ENCODE measurements around the gene SLC7A9. TPM values are rescaled to one million over a fixed set of nuclear protein-coding genes. Genes with fewer than 3 reads are reported as not detected.
A peak's percentile ranks its signal among the peaks of the same experiment; 100 is the strongest.
"Not testable (repeated sequence)": the region's sequence is repeated elsewhere in the genome, so short reads cannot be mapped to it uniquely, and the experiment has no call there.

The SLC7A9 gene
- total RNA-seq, 1 experiment from 2014 or later, result 0.11 TPM

- DNase-seq (ENCODE audit: low spot score) (no peak), ATAC-seq (no peak)
- CTCF ChIA-PET, result interaction anchor here (1.0 kb wide), 1 partner anchor 100 kb away, joined by 3 read pairs; no protein-coding TSS in a partner anchor
- TF ChIP-seq FOXJ3 (CRISPR knock-in tag; IDR thresholded peaks at IDR 0.05; ENCODE audit: borderline replicate concordance), result no peak
- TF ChIP-seq ATF6 (CRISPR knock-in tag; IDR thresholded peaks at IDR 0.05), result no peak
- Mint-ChIP-seq H3K4me3 (no peak overlapping the region), H3K4me1 (0 out of 2 replicates have a peak, but pooled peaks cover 3% of the 10 kb centered on the region), H3K36me3 (peaks cover 11% of the 10 kb centered on the region), H3K9me3 (peaks cover 9% of the 10 kb centered on the region), H3K27ac (no peak overlapping the region), H3K27me3 (ENCODE audit: low read depth) (no peaks in the 10 kb centered on the region)
- POLR2A ChIA-PET, result no interaction called here
These were observed 18.1 kb upstream of the SLC7A9 start for GRCh38 chr19:32887572-32888215.

GRCh38 chr19:32886241-32886640, 16.7 kb upstream of the SLC7A9 start:
- H3K27ac Mint-ChIP-seq, result peak overlapping the region; percentile 44; the same call in 1 of the 2 replicates
- no peak for TF ChIP-seq ZNF121 (CRISPR knock-in tag; IDR thresholded peaks at IDR 0.05)
- no peak for TF ChIP-seq ZNF396 (CRISPR knock-in tag; IDR thresholded peaks at IDR 0.05; ENCODE audit: borderline replicate concordance)
- TF ChIP-seq, protein P1, sequence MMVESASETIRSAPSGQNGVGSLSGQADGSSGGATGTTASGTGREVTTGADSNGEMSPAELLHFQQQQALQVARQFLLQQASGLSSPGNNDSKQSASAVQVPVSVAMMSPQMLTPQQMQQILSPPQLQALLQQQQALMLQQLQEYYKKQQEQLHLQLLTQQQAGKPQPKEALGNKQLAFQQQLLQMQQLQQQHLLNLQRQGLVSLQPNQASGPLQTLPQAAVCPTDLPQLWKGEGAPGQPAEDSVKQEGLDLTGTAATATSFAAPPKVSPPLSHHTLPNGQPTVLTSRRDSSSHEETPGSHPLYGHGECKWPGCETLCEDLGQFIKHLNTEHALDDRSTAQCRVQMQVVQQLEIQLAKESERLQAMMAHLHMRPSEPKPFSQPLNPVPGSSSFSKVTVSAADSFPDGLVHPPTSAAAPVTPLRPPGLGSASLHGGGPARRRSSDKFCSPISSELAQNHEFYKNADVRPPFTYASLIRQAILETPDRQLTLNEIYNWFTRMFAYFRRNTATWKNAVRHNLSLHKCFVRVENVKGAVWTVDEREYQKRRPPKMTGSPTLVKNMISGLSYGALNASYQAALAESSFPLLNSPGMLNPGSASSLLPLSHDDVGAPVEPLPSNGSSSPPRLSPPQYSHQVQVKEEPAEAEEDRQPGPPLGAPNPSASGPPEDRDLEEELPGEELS (CRISPR knock-in tag; IDR thresholded peaks at IDR 0.05), result no peak
- 0 out of 2 replicates have a peak, but pooled peaks cover 2% of the 10 kb centered on the region for H3K4me1 Mint-ChIP-seq
- H3K27me3 Mint-ChIP-seq (ENCODE audit: low read depth), result no peaks in the 10 kb centered on the region
- no peak overlapping the region for H3K4me3 Mint-ChIP-seq
- ATAC-seq, result no peak
- CTCF ChIA-PET, result no interaction called here
- peaks cover 2% of the 10 kb centered on the region for H3K36me3 Mint-ChIP-seq
- no peak for DNase-seq (ENCODE audit: low spot score)
- POLR2A ChIA-PET, result no interaction called here
- H3K9me3 Mint-ChIP-seq, result peaks cover under 1% of the 10 kb centered on the region; the same call in 1 of the 2 replicates

- ATAC-seq; H3K27ac Mint-ChIP-seq; H3K27me3 Mint-ChIP-seq (ENCODE audit: low read depth); DNase-seq (ENCODE audit: low spot score); H3K9me3 Mint-ChIP-seq; H3K4me3 Mint-ChIP-seq; H3K36me3 Mint-ChIP-seq; H3K4me1 Mint-ChIP-seq; POLR2A ChIA-PET: not testable (repeated sequence)
- CTCF ChIA-PET, result interaction anchor here (0.8 kb wide), 1 partner anchor 9 kb away, joined by 3 read pairs; no protein-coding TSS in a partner anchor
- peak; percentile 67; the same call in 1 of the 2 replicates for TF ChIP-seq ZNF121 (CRISPR knock-in tag; IDR thresholded peaks at IDR 0.05)
These were observed 15.7 kb upstream of the SLC7A9 start for GRCh38 chr19:32885255-32885654.

DNA sequence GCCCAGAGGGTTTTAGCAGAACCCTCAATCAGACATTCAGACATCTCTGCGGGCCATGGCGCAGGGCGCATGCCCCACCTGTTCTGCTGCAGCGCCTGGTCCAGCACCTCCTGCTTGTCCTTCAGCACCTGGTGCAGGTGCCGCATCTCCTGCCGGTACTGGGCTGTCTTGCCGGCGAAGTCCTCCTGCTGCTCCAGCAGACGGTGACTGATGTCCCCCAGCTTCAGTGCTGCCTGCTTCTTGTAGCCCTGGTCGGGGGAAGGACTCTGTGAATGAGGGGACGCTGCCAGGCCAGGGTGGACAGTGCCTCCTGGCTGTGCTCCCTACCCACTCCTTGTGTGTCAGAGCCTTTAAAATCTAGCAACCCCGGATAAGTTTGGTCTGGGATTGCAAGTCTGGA, 12.2 kb upstream of the SLC7A9 start:
- Mint-ChIP-seq H3K9me3 (no peaks in the 10 kb centered on the region), H3K27ac (no peak overlapping the region), H3K27me3 (ENCODE audit: low read depth) (no peaks in the 10 kb centered on the region), H3K4me3 (no peak overlapping the region), H3K36me3 (no peaks in the 10 kb centered on the region), H3K4me1 (no peaks in the 10 kb centered on the region)
- CTCF ChIA-PET, result no interaction called here
- DNase-seq (ENCODE audit: low spot score) (no peak), ATAC-seq (no peak)
- POLR2A ChIA-PET, result interaction anchor here (0.6 kb wide), 1 partner anchor 66 kb away, joined by 3 read pairs; no protein-coding TSS in a partner anchor
- TF ChIP-seq ETV6 (CRISPR knock-in tag; IDR thresholded peaks at IDR 0.05) (no peak), ZNF425 (CRISPR knock-in tag; conservative IDR thresholded peaks at IDR 0.05) (no peak), TP53 (CRISPR knock-in tag; IDR thresholded peaks at IDR 0.05) (no peak), FOXJ3 (CRISPR knock-in tag; IDR thresholded peaks at IDR 0.05; ENCODE audit: borderline replicate concordance) (no peak), MXD4 (CRISPR knock-in tag; IDR thresholded peaks at IDR 0.05; ENCODE audit: borderline replicate concordance) (no peak), SMAD4 (CRISPR knock-in tag; IDR thresholded peaks at IDR 0.05) (no peak), NR3C1 (CRISPR knock-in tag; conservative IDR thresholded peaks at IDR 0.05; ENCODE audit: low read depth) (no peak), FOXK1 (CRISPR knock-in tag; IDR thresholded peaks at IDR 0.05) (no peak)
- TF ChIP-seq, protein P2, sequence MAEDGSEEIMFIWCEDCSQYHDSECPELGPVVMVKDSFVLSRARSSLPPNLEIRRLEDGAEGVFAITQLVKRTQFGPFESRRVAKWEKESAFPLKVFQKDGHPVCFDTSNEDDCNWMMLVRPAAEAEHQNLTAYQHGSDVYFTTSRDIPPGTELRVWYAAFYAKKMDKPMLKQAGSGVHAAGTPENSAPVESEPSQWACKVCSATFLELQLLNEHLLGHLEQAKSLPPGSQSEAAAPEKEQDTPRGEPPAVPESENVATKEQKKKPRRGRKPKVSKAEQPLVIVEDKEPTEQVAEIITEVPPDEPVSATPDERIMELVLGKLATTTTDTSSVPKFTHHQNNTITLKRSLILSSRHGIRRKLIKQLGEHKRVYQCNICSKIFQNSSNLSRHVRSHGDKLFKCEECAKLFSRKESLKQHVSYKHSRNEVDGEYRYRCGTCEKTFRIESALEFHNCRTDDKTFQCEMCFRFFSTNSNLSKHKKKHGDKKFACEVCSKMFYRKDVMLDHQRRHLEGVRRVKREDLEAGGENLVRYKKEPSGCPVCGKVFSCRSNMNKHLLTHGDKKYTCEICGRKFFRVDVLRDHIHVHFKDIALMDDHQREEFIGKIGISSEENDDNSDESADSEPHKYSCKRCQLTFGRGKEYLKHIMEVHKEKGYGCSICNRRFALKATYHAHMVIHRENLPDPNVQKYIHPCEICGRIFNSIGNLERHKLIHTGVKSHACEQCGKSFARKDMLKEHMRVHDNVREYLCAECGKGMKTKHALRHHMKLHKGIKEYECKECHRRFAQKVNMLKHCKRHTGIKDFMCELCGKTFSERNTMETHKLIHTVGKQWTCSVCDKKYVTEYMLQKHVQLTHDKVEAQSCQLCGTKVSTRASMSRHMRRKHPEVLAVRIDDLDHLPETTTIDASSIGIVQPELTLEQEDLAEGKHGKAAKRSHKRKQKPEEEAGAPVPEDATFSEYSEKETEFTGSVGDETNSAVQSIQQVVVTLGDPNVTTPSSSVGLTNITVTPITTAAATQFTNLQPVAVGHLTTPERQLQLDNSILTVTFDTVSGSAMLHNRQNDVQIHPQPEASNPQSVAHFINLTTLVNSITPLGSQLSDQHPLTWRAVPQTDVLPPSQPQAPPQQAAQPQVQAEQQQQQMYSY (CRISPR knock-in tag; IDR thresholded peaks at IDR 0.05), result no peak
- TF ChIP-seq, protein P1 (CRISPR knock-in tag; IDR thresholded peaks at IDR 0.05), result no peak
- TF ChIP-seq, protein P3, sequence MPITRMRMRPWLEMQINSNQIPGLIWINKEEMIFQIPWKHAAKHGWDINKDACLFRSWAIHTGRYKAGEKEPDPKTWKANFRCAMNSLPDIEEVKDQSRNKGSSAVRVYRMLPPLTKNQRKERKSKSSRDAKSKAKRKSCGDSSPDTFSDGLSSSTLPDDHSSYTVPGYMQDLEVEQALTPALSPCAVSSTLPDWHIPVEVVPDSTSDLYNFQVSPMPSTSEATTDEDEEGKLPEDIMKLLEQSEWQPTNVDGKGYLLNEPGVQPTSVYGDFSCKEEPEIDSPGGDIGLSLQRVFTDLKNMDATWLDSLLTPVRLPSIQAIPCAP (CRISPR knock-in tag; IDR thresholded peaks at IDR 0.05), result no peak

All from WTC11 (cell line).